Activated T-cell treated with anti-CD3 and anti-CD28 coated beads, Interleukin-2, amount 50 U/mL, for 72 hours (primary cell): ENCODE data around the gene ELFN1. TPM values are rescaled to one million over a fixed set of nuclear protein-coding genes. Genes with fewer than 3 reads are reported as not detected.

Experiments used
- ATAC-seq, 2 donors: fragments of 150-1000 bp; cut with Tn5 transposase; replicated peaks in 1 of 2; 2 replicates each; pipeline ENCODE4 v1.10.0; 2021; ENCODE audit warnings: moderate library complexity in 2 of 2, mild to moderate bottlenecking in 1 of 2
- DNase-seq, 2 donors: peaks; one replicate each; pipeline ENCODE4 v3.0.0; 2021 to 2022; ENCODE audit warnings: mixed read lengths in 1 of 2
- H3K27ac Mint-ChIP-seq: one replicate; pipeline ENCODE4 v1.8.0; 2022; ENCODE audit warnings: mild to moderate bottlenecking, moderate library complexity, mixed read lengths
- H3K27me3 Mint-ChIP-seq: one replicate; pipeline ENCODE4 v1.8.0; 2022; ENCODE audit warnings: low read depth, mixed read lengths
- H3K36me3 Mint-ChIP-seq, 2 donors: one replicate each; pipeline ENCODE4 v1.8.0; 2022; ENCODE audit warnings: mixed read lengths in 2 of 2, mild to moderate bottlenecking in 1 of 2; ENCODE audit not compliant: insufficient read depth in 2 of 2
- H3K4me1 Mint-ChIP-seq: one replicate; pipeline ENCODE4 v1.8.0; 2022; ENCODE audit warnings: low read depth, mixed read lengths
- H3K4me3 Mint-ChIP-seq, 2 donors: one replicate each; pipeline ENCODE4 v1.8.0; 2022; ENCODE audit warnings: mild to moderate bottlenecking in 2 of 2, mixed read lengths in 2 of 2, moderate library complexity in 2 of 2
- H3K9me3 Mint-ChIP-seq, 2 donors: one replicate each; pipeline ENCODE4 v1.8.0; 2022; ENCODE audit warnings: mixed read lengths in 2 of 2
- total RNA-seq, 2 donors: library from RNA; stranded (reverse); gene quantifications; one replicate each; pipeline ENCODE4 v1.2.3, GENCODE V29; 2022

ELFN1 gene
- total RNA-seq, 2 donors from 2014 or later, result not detected

DNA sequence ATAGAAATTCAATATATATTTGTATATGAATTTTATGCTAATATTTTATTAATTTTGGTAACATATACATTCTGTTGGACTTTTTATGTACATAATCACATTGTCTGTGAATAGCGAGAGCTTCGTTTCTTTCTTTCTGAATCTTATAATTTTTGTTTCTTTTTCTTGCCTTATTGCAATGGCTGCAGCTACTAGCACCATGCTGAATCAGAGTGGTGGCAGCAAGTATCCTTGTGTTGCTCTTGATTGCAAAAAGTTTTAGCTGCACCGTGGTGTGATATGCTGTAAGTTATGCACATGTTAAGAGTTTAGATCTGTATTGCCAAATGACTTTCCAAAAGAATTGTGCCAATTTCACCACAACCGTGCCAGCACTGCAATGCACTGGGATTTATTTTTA is 32.6 kb downstream of the ELFN1 start:
- no peak for DNase-seq
- peaks cover 4 to 5% of the 10 kb centered on the region in 2 donors for H3K36me3 Mint-ChIP-seq
- H3K27me3 Mint-ChIP-seq, result no peaks in the 10 kb centered on the region
- H3K4me3 Mint-ChIP-seq, result no peak overlapping the region
- no peaks in the 10 kb centered on the region for H3K4me1 Mint-ChIP-seq
- ATAC-seq, result no peak
- H3K9me3 Mint-ChIP-seq, result peaks cover 3 to 5% of the 10 kb centered on the region in 2 donors
- H3K27ac Mint-ChIP-seq, result no peak overlapping the region

DNA sequence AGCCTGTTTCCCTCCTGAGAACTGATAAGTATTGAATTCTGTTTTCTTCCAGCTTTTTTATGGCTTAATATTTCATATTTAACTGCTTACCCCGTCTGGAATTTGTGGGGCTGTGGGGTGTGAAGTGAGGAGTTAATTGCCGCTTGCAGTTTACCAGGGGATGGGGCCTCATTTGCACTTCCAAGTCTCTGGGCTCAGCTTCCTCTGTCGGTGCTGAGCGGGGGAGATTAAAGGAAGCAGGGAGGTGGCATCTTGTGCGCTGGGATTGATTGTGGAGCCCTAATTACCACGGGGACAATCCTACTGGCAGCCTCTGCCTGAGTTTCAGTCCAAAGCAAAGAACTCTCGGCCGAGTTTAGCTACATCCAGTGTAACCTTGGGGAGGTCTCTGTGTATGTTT is 33.4 kb downstream of the ELFN1 start:
- peaks cover 3 to 5% of the 10 kb centered on the region in 2 donors for H3K9me3 Mint-ChIP-seq
- H3K27me3 Mint-ChIP-seq, result no peaks in the 10 kb centered on the region
- H3K4me3 Mint-ChIP-seq, result no peak overlapping the region
- DNase-seq (no peak), ATAC-seq (no peak)
- H3K27ac Mint-ChIP-seq, result no peak overlapping the region
- peaks cover 4 to 5% of the 10 kb centered on the region in 2 donors for H3K36me3 Mint-ChIP-seq
- H3K4me1 Mint-ChIP-seq, result no peaks in the 10 kb centered on the region

DNA sequence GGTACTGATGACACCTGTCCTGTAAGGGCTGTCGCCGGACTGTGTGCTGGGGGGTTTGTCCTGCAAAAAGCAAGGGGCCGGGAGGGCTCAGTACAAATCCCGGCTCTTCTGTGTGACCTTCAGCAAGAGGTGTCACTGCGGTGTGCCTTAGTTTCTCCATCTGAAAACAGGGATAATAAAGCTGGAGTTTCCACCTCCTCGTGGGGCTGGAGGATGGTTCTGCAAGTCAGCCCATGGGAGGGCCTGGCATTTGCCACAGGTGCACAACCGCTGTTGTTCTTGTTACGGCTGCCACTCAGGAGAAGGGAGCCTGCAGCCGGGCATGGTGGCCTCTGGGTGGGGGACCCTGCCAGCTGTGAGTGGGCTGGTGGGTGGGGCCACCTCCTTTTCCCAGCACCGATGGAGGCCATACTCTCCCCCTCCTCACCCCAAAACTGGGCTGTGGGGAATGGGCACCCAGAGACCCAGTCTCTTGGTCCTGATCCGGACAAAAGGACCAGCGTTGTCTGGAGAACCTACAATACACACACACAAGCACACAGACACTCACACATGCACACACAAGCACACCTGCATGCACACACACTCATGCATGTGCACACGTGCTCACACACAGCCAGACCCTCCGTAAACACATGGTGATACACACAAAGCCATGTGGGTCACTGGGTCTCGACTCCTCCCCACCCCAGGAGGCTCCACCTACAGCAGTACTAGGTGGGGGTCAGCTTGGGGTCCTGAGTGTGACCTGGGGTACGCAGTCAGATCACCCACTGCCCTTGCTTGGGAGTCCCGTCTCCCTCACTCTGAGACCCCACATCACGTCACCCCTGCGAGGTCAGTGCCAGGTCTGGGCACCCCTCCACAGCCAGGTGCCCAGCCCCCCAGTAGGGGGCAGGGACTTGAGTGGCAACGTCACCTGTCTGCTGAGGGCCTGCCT is 34.1 kb downstream of the ELFN1 start:
- Mint-ChIP-seq H3K9me3 (peaks cover 3 to 8% of the 10 kb centered on the region in 2 donors), H3K27me3 (no peaks in the 10 kb centered on the region), H3K27ac (no peak overlapping the region), H3K4me1 (no peaks in the 10 kb centered on the region), H3K4me3 (no peak overlapping the region), H3K36me3 (peaks cover 4 to 5% of the 10 kb centered on the region in 2 donors)
- no peak for DNase-seq
- ATAC-seq, result no peak

GRCh38 chr7:1704811-1705738 is 35.0 kb downstream of the ELFN1 start:
- no peaks in the 10 kb centered on the region for H3K27me3 Mint-ChIP-seq
- peaks cover 5 to 9% of the 10 kb centered on the region in 2 donors for H3K9me3 Mint-ChIP-seq
- DNase-seq, result no peak
- peaks cover 5 to 6% of the 10 kb centered on the region in 2 donors for H3K36me3 Mint-ChIP-seq
- no peak overlapping the region for H3K27ac Mint-ChIP-seq
- ATAC-seq, result no peak
- no peaks in the 10 kb centered on the region for H3K4me1 Mint-ChIP-seq
- H3K4me3 Mint-ChIP-seq, result no peak overlapping the region

DNA sequence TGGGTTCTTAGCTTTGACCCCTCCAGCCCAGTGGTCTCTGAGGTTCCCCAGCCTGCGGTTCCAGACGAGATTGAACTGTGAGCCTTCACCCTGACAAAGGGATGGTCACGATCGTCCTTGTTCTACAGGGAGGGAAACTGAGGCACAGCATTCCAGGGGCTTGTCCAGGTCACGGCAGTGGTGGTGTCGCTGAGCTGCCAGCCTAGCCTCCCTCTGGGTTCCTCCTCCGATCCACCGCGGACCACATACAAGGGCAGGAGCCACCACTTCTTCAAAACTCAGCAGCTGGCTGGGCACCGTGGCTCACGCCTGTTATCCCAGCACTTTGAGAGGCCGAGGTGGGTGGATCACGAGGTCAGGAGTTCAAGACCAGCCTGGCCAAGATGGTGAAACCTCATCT is 35.8 kb downstream of the ELFN1 start:
- Mint-ChIP-seq H3K27ac (no peak overlapping the region), H3K9me3 (peaks cover 5 to 9% of the 10 kb centered on the region in 2 donors), H3K4me3 (no peak overlapping the region), H3K4me1 (no peaks in the 10 kb centered on the region), H3K27me3 (no peaks in the 10 kb centered on the region), H3K36me3 (peaks cover 5 to 6% of the 10 kb centered on the region in 2 donors)
- ATAC-seq (no peak), DNase-seq (no peak)

- ATAC-seq (no peak), DNase-seq (no peak)
- Mint-ChIP-seq H3K4me3 (no peak overlapping the region), H3K9me3 (peaks cover 5 to 9% of the 10 kb centered on the region in 2 donors), H3K27me3 (no peaks in the 10 kb centered on the region), H3K27ac (no peak overlapping the region), H3K36me3 (peaks cover 5 to 6% of the 10 kb centered on the region in 2 donors), H3K4me1 (no peaks in the 10 kb centered on the region)
Observed at GRCh38 chr7:1706381-1706720, 36.3 kb downstream of the ELFN1 start.

DNA sequence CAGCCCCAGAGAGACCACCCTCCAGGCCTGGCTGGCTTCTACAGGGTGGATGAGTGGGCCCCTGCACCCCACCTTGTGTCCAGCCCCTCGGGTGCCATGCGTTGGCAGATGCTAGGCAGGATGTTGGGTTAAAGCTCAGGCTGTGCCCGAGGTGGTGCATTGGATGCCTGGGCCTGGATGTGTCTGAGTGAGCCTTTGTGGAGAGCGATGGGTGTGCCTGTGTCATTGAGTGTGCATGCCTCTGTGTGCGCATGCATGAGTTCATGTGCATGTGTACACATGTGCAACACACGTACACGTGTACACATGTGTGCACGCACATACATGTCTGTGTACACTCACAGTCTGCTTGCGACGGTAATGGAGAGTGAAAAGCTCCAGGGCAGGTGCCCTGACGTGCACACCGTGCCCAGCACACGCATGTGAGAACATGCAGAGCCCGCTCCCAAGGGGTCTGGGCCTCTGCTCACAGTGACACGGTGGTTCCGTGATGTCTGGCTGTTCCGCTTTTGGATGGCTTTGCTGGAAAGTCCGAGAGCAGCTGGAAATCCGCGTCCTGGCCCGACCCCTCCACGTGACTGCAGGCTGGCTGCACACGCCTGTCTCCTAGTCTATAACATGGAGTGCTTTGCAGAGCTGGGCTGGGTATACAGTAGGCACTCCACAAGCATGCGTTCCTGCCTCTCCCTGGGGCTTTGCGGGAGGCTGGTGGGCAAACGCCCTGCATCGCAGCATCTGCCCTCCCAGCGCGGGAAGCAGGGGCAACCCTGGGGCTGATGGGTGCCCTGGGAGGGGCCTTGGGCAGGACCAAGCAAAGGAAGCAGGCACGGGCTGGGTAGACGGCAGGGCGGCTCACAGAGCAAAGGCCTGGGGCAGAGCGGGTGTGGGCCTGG is 36.9 kb downstream of the ELFN1 start:
- ATAC-seq, result no peak

DNA sequence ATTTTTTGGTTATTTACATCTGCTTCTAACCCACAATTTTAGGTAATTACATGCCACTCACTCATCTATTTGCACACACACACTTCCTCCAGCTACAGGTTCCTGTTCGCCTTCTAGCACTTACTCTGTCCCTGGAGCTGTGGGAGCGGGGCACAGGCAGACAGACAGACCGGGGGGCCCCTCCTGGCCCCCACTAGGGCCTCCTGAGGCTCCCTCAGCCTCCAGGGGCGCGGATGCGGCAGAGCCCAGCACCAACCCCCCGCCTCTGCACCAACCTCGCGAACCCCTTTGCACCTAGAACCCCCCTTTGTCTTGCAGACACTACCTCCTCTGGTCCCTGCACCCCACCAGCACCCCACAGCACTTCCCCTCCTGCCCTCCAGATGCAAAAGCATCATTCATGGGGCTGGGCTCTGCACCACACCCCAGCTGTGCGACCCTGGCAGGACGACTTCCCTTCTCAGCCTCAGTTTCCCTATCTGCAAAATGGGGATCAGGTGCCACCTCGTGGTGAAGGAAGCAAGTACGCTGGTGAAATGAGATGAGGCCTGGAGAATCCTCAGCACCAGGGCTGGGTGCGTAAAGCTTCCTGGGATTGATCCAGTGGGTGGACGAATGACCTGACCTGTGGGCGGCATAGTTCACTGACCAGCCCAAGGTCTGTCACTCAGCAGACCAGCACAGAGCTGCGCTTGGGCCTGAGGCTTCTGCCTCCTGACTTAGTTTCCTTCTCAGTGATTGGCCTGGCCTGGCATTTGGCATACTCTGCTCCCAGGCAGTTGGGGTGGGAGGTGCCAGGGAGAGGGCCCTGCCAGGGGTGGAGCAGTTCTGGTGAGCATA is 37.9 kb downstream of the ELFN1 start:
- DNase-seq, result no peak
- Mint-ChIP-seq H3K36me3 (peaks cover 4 to 6% of the 10 kb centered on the region in 2 donors), H3K4me1 (no peaks in the 10 kb centered on the region), H3K4me3 (no peak overlapping the region), H3K27ac (no peak overlapping the region), H3K27me3 (no peaks in the 10 kb centered on the region), H3K9me3 (peaks cover 5 to 6% of the 10 kb centered on the region in 2 donors)
- no peak for ATAC-seq

More for the DNA sequence above, 36.9 kb downstream of the ELFN1 start:
- Mint-ChIP-seq H3K4me1 (no peaks in the 10 kb centered on the region), H3K9me3 (peaks cover 5 to 9% of the 10 kb centered on the region in 2 donors), H3K4me3 (no peak overlapping the region), H3K27me3 (no peaks in the 10 kb centered on the region), H3K36me3 (peaks cover 5 to 6% of the 10 kb centered on the region in 2 donors), H3K27ac (no peak overlapping the region)
- DNase-seq, result no peak

DNA sequence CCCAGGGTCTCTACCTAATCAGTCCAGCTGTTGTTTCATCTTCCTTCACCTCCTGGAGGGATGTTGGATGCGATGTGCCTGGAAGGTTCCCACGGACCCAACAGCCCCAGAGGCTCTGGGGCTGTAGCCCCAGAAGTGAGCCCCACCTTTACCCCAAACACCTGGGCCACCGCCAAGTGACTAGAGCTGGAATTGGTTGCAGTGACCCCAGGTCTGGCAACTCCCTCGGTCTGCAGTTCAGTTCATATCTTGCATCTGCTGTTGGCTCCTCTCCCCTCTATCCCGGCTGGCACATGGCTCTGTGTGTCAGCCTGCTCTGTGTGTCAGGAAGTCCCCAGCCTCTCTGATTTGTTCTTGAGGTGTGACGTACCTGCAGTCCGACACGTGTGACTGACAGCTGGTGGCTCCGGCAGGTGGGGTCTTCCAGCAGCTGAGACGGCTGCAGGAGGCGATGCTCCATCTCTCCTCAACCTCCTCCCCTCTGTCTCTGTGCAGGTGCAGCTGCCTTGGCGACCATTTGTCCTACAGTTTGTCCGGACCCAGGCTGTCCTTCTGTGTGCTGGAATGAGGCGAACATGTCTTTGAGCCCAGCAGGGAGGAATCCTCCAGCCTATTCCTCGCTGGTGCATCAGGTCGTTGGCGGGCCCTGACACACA is 38.6 kb downstream of the ELFN1 start:
- H3K27ac Mint-ChIP-seq, result no peak overlapping the region
- H3K36me3 Mint-ChIP-seq, result peaks cover 0 to 2% of the 10 kb centered on the region in 2 donors
- ATAC-seq (no peak), DNase-seq (no peak)
- no peaks in the 10 kb centered on the region for H3K4me1 Mint-ChIP-seq
- H3K27me3 Mint-ChIP-seq, result no peaks in the 10 kb centered on the region
- H3K9me3 Mint-ChIP-seq, result peaks cover 2 to 4% of the 10 kb centered on the region in 2 donors
- H3K4me3 Mint-ChIP-seq, result no peak overlapping the region

GRCh38 chr7:1709281-1709680 is 39.2 kb downstream of the ELFN1 start:
- Mint-ChIP-seq H3K36me3 (peaks cover 0 to 2% of the 10 kb centered on the region in 2 donors), H3K27ac (no peak overlapping the region), H3K4me1 (no peaks in the 10 kb centered on the region), H3K27me3 (no peaks in the 10 kb centered on the region), H3K4me3 (no peak overlapping the region), H3K9me3 (peaks cover 2 to 4% of the 10 kb centered on the region in 2 donors)
- no peak for ATAC-seq
- no peak for DNase-seq

GRCh38 chr7:1709900-1710299 is 39.8 kb downstream of the ELFN1 start:
- Mint-ChIP-seq H3K4me3 (no peak overlapping the region), H3K27ac (no peak overlapping the region)
- ATAC-seq, result no peak

More at GRCh38 chr7:1709900-1710299, 39.8 kb downstream of the ELFN1 start:
- Mint-ChIP-seq H3K9me3 (peaks cover 2 to 4% of the 10 kb centered on the region in 2 donors), H3K27me3 (no peaks in the 10 kb centered on the region), H3K4me1 (no peaks in the 10 kb centered on the region), H3K36me3 (peaks cover 0 to 2% of the 10 kb centered on the region in 2 donors)
- no peak for DNase-seq
